ENCODE data around the gene JTB.

JTB gene

GRCh38 chr1:153978274-153978909, 918 bp upstream of the JTB start:
- no peak for DNase-seq (ENCODE audit: low spot score)

GRCh38 chr1:153976819-153977249, 640 bp downstream of the JTB start:
- DNase-seq (ENCODE audit: low spot score) = no peak

GRCh38 chr1:153973525-153973924, 3.9 kb downstream of the JTB start:
- DNase-seq (ENCODE audit: low spot score) = no peak

- no peak for DNase-seq (ENCODE audit: low spot score)
Measured at GRCh38 chr1:153973071-153973470, 4.4 kb downstream of the JTB start.

- no peak for DNase-seq (ENCODE audit: low spot score)
Measured at GRCh38 chr1:153970346-153970745, 7.1 kb downstream of the JTB start.

GRCh38 chr1:153968972-153969371, 8.5 kb downstream of the JTB start:
- DNase-seq (ENCODE audit: low spot score) = no peak

GRCh38 chr1:153968408-153968807, 9.1 kb downstream of the JTB start:
- DNase-seq (ENCODE audit: low spot score) = no peak

GRCh38 chr1:153968000-153968363, 9.5 kb downstream of the JTB start:
- no peak for DNase-seq (ENCODE audit: low spot score)

- DNase-seq (ENCODE audit: low spot score) = peak; percentile 94
Measured at GRCh38 chr1:153967107-153967999, 10.1 kb downstream of the JTB start, which contains the start of gene CREB3L4. TSS of gene CREB3L4 (plus strand) at chr1:153967902. CDS start at chr1:153968526, 624 bp downstream.

- DNase-seq (ENCODE audit: low spot score) = no peak
Measured at GRCh38 chr1:153963850-153964331, 13.6 kb downstream of the JTB start.

- peak; percentile 95 for DNase-seq (ENCODE audit: low spot score)
Measured at GRCh38 chr1:153963030-153963849, 14.2 kb downstream of the JTB start, which contains the start of gene SLC39A1. TSS of gene SLC39A1 (minus strand) at chr1:153963537. CDS start at chr1:153962715, 822 bp downstream.

GRCh38 chr1:153962088-153963029, 15.1 kb downstream of the JTB start:
- peak; percentile 52 for DNase-seq (ENCODE audit: low spot score)

- no peak for DNase-seq (ENCODE audit: low spot score)
Measured at GRCh38 chr1:153961421-153961820, 16.1 kb downstream of the JTB start.

GRCh38 chr1:153960206-153960605, 17.3 kb downstream of the JTB start:
- DNase-seq (ENCODE audit: low spot score) = no peak

GRCh38 chr1:153959454-153959853, 18.0 kb downstream of the JTB start:
- DNase-seq (ENCODE audit: low spot score) = no peak

GRCh38 chr1:153958961-153959260, 18.6 kb downstream of the JTB start:
- no peak for DNase-seq (ENCODE audit: low spot score)

- peak; percentile 97 for DNase-seq (ENCODE audit: low spot score)
Measured at GRCh38 chr1:153958111-153958960, 19.1 kb downstream of the JTB start, which contains the start of gene CRTC2. TSS of gene CRTC2 (minus strand) at chr1:153958612. CDS start at chr1:153958497, 115 bp downstream.

- DNase-seq (ENCODE audit: low spot score) = no peak
Measured at GRCh38 chr1:153957744-153958110, 19.7 kb downstream of the JTB start.

- DNase-seq (ENCODE audit: low spot score) = no peak
Measured at GRCh38 chr1:153956997-153957715, 20.3 kb downstream of the JTB start.

Measured in AG08395 (cell line).